Endothelial cell of umbilical vein (primary cell): Measurements from ENCODE around the gene KDM5C.

Source experiments
- EZH2 ChIP-seq: IDR thresholded peaks from 2 replicates; pipeline ENCODE4 v1.6.1; 2012; ENCODE audit warnings: borderline replicate concordance, low read depth, mild to moderate bottlenecking, moderate library complexity, low read length, inconsistent platforms; ENCODE audit not compliant: severe bottlenecking
- FOS ChIP-seq: IDR thresholded peaks from 2 replicates; pipeline ENCODE4 v1.6.1; 2011; ENCODE audit warnings: mild to moderate bottlenecking, low read length, moderate library complexity, borderline replicate concordance; ENCODE audit not compliant: insufficient read depth
- JUN ChIP-seq: IDR thresholded peaks from 2 replicates; pipeline ENCODE4 v1.6.1; 2011; ENCODE audit warnings: borderline replicate concordance, low read depth; ENCODE audit not compliant: insufficient read length, insufficient read depth
- MYC ChIP-seq: IDR thresholded peaks from one replicate; pipeline ENCODE4 v1.6.1; 2011; ENCODE audit warnings: mild to moderate bottlenecking, low read depth, low read length
- POLR2A ChIP-seq: IDR thresholded peaks from 2 replicates; pipeline ENCODE4 v1.6.1; 2012; ENCODE audit warnings: low read depth, mild to moderate bottlenecking, control low read depth, low read length
- POLR2AphosphoS5 ChIP-seq: IDR thresholded peaks from 2 replicates; pipeline ENCODE4 v1.6.1; 2012; ENCODE audit warnings: low read depth, mild to moderate bottlenecking, control low read depth, low read length, moderate library complexity; ENCODE audit not compliant: insufficient read depth
- TF ChIP-seq, protein P1 (sequence below), 2 donors: IDR thresholded peaks; 1 replicate in 1 of 2; 2 replicates in 1 of 2; pipeline ENCODE4 v1.5.1; 2011; ENCODE audit warnings: low read length in 2 of 2, mild to moderate bottlenecking in 2 of 2, moderate library complexity in 2 of 2, control low read depth in 1 of 2, inconsistent platforms in 1 of 2, low read depth in 1 of 2; ENCODE audit not compliant: insufficient read depth in 1 of 2; ENCODE audit errors: extremely low read depth in 1 of 2
- TF ChIP-seq, protein P2 (sequence below): IDR thresholded peaks from 2 replicates; pipeline ENCODE4 v1.6.1; 2011; ENCODE audit not compliant: insufficient read depth, insufficient read length

DNA sequence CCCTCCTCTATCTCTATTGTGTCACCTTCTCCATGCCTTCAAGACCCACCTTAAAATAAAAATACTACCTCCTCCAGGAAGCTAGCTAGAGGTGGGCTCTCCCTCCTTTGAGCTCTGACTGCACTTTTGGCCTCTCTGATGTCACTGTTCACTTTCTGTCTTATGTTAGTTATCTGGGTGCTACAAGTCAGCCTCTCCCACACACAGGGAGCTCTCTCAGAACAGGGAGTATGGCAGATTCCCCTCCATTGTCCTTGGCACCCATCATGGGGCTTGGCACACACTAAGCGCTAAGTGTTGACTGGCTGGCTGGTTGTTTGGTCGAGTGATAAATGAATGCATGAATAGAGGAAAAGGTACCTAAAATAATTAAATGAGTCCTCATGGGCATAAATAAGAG lies 21.2 kb upstream of the KDM5C start:
- TF ChIP-seq, protein P1, sequence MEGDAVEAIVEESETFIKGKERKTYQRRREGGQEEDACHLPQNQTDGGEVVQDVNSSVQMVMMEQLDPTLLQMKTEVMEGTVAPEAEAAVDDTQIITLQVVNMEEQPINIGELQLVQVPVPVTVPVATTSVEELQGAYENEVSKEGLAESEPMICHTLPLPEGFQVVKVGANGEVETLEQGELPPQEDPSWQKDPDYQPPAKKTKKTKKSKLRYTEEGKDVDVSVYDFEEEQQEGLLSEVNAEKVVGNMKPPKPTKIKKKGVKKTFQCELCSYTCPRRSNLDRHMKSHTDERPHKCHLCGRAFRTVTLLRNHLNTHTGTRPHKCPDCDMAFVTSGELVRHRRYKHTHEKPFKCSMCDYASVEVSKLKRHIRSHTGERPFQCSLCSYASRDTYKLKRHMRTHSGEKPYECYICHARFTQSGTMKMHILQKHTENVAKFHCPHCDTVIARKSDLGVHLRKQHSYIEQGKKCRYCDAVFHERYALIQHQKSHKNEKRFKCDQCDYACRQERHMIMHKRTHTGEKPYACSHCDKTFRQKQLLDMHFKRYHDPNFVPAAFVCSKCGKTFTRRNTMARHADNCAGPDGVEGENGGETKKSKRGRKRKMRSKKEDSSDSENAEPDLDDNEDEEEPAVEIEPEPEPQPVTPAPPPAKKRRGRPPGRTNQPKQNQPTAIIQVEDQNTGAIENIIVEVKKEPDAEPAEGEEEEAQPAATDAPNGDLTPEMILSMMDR (IDR thresholded peaks at IDR 0.05; ENCODE audit: extremely low read depth in 1 of 2, insufficient read depth in 1 of 2, low read depth in 1 of 2, low read length in 2 of 2), result no peak
- TF ChIP-seq POLR2A (no peak), EZH2 (no peak), JUN (no peak), FOS (no peak), MYC (no peak), POLR2AphosphoS5 (no peak)
- TF ChIP-seq, protein P2, sequence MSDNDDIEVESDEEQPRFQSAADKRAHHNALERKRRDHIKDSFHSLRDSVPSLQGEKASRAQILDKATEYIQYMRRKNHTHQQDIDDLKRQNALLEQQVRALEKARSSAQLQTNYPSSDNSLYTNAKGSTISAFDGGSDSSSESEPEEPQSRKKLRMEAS, result no peak
